Measurements from ENCODE around the gene HPGD.

Gene HPGD

DNA sequence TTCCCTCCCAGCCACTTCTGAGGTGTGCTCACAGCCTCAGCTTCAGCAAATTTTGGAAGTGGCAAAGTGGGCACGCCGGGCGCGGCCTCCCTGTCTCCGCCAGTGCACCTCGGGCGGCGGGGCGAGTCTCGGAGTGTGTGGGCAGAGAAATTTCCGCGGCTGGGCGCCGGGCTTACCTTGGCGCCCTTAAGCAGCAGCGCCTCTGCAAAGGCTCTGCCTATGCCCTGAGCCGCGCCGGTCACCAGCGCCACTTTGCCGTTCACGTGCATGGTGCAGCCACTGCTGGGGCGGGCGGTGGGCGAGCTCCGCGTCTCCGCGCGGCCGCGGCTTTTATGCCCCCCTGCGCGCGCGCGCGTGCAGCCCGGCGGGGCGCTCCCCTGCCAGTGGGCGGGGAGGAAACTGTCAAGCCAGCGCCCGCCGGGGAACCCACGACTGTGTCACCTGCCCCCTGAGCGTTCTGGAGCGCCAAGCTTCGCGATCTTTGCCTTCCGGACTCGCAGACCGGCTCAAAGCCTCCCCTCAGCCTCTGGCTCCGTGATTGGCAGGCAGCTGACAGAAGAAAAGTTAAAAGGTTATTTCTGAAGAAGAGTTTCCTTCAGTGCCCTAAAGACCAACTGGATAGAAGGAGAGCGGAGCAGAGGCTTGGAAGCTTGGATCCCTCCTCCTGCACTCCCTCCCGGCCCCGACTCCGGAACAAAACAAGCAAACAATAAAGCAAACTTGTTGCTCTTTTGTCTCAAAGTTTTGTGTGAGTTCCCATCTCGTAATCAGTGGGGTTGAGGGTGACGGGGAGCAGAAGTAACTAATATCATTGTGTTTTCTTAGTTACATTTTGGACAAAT is at the start of gene HPGD:
TSS of gene HPGD (minus strand) at position 306 of the 842 bp plus-strand sequence. CDS start at position 269, 37 bp downstream.
- no peak for FAIRE-seq

DNA sequence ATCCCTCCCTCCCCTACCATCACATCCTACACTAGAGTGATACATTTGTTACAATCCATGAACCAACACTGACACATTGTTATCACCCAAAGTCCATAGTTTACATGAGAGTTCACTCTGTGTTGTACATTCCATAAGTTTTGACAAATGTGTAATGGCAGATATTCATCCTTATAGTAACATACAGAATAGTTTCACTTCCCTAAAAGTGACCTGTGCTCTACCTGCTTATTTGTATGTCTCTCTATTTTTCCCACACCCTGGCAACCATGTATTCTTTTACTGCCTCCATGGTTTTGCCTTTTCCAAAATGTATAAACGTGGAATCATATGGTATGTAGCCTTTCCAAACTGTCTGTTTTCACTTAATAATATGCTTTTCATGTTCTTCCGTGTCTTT is 42.2 kb upstream of the HPGD start:
- no peak for FAIRE-seq

DNA sequence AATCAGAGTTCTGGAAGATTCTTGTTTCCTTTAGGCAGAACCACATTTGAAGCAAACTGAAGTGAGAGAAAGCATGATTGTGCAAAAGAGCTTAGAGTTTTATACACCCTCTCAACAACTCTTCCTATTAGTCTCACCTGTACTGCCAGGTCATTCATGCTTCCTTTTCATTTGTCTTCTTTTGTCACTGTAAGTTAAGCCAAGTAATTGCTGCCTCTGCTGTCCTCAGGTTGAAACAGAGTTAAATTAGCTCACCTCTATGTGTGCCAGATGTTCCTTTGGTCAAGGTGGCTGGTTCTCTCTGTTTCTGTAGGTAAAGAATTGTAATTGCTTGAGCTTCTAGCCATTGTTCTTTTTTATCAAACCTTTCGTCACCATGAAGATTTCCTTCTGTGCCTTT is 41.1 kb upstream of the HPGD start:
- FAIRE-seq, result no peak

DNA sequence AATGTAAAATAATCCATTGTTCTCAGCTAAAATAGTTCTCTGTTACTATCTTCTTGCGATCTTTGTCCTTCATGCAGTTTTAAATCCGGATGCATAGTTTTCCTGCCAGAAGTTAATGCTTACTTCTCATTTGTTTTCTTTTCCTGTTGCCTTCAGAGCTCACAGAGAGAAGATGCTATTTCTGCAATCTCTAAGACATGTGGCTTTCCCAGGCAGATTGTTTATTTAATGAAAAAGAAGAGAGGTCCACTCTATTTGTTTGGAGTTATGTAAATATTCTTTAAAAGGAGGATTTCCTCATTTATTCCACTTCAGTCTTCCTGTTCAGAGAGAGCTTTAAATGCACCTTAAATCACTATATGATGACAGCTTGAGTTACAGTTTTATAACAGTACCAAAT is 39.3 kb upstream of the HPGD start:
- FAIRE-seq, result no peak

DNA sequence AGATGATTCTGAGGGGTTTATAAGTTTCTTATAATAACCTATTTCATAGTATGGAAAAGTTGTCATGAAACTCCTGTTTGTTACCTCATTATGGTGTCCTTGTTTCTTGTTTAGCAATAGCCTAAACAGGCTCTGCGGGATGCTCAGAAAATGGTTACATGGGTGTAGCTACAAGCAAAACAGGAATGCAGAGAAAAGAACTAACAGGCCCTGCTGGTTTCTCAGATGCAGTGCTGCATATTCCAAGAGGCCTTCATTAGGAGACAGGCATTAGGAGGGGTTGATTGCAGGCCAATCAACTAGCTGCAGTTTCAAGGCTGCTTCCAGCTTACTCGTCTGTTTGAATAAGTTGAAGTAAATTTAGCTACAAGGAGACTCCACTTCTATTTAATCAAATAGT is 37.6 kb upstream of the HPGD start:
- no peak for FAIRE-seq

DNA sequence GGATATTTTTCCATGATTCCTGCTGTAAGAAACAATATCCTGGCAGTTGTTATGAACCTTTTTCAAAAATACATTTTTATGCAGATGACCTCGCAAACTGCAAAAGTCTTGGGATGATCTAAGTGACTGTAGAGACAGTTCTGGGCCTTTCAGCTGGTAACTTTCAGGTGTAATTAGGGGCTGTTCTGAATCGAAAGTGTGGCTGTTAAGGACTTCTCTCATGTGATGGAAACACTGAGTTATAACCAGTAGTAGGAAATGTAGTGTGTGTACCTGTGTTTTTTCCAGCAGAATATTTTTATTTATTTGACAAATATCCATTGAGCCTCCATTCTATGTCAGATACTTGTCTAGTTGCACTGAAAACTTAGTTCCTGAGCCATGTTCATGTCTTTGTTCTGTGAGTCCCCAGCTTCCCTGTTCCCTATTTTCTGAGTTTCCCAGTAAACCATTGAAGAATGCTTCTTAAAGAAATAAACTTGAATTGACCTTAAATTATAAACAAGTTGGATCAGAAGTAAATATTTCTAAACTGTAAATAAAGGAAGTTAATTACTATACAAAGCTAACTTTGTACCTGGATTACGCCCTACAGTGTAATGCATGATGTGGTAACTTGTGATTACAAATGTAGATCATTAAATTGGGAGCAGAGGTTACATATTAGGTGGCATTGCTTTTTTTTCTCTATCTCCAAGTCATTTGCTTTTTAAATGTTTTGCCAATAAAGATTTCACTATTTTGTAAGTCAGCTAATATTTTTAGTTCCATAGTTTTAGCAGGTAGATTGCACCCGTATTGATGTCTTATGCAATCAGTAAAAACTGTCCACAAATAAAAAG is 33.7 kb upstream of the HPGD start:
- no peak for FAIRE-seq

DNA sequence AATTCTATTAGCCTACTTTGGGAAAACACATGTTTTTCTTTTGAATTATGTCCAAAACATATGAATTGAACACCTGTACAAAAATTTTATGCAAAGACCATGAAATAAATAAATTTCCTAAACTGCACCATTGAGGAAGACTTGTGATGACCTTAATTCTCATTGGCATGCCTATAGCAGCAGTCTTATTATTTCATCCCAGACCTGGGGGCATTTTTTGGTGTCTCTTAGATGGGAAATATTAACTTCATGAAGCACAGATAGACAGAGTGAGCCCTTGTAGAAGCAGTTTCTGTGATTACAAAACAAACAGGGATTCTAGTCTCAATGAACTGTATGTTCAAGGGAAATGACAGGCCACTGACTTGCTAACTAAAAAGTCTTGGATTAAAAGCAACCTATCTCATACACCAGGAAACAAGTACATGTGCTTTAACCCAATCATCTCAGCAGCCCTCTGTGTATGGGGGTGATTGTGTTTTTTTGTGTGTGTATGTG is 32.0 kb upstream of the HPGD start:
- no peak for FAIRE-seq

DNA sequence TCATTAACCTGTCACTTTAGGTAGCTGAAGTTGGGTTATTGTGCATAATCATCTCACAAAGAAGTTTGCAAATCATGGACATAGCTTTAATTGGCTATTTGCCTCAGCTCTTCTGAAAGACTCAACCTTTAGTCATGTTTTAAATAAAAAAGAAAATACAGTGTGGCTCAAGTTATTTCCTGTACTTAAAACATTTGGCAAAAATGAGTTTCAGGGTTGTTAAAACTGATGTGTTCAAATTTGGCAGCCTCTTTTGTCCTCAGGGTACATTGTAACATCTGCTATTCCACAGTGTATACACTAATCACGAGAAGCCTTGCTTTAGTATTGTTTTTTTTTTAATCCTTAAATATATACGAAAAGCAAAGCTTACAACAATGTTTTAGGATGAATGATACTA is 31.5 kb upstream of the HPGD start:
- FAIRE-seq, result no peak

DNA sequence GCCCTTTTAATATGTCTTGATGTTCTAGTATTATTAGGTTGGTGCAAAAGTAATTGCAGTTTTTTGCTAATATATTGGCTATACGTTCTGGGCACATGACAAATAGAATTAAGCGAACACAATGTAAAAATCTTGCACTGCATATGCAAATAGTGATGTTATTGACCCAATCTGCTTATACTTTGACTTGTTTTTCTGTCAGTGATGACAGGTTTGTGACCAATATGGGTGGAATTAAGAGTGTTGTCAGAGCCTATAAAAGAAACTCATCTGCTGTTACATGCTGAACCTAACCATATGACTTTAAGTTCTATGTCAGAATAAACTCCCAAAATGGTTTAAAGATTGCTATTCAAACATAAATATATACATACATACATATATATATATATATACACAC is 30.7 kb upstream of the HPGD start:
- FAIRE-seq, result no peak

DNA sequence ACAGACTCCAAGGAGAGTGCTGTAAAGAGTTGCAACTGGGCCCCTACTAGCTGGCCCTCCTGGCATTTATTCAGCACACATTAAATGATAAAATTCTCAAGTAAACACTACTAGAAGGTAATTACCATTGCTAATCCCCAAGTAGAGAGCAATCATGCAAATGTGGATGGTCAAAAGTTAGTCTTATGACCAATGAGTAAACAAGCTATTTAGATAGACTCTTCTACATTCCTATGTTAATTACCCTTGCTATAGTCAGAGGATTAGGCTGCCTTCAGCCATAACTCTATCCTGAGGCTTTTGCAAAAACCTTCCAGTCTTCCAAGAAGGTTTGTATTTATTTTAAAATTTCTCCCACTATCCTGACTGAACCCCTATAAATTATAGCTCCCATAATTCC is 28.3 kb upstream of the HPGD start:
- FAIRE-seq, result no peak

DNA sequence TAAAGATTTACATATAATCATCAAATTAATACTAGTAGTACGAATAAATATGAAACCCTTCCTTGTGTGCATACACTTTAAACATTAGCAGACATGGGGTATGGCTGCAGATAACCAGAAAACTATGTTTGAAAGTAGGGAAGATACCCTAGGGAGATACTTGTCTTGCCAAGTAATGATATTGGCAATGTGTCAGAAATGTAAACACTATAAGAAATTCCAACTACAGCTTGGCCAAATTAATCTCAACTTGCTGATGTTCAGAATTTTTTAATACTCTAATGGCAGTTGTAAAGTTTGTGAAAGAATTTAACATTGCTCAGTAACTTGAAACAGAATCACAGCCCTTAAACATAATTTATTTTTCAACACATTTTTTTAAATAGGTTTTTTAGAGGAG is 27.4 kb upstream of the HPGD start:
- FAIRE-seq, result no peak

DNA sequence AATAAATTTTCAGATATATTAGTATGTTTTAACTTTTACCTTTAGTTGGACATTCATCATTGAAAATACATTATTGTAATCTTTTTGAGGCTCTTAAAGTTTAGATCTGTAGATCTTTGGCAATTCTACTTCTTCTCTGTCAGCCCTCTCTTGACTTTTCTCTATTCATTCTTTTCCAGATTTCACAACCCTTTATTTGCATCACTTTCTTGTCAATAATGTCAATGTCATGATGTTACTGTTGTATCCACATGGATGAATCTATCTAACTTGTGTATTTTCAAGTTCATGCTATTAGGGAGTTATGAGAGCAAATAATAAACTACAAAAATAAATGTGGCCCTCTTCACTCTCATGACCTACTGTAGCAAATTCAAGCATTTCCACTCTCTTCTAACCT is 23.0 kb upstream of the HPGD start:
- FAIRE-seq, result no peak

DNA sequence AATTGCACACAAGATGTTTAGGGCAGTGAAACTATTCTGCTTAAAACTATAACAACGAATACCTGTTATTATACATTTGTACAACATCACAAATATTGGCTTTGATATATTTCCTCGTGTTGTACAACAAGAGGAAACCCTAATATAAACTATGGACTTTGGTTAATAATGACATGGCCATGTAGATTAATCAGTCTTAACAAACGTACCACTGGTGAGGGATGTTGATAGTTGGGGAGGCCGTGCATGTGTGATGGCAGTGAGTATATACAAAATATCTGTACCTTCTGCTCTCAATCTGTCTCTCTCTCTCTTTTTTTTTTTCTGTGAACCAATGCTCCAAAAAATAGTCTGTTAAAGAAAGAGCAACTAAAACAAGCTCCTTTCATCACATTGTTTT is 22.2 kb upstream of the HPGD start:
- no peak for FAIRE-seq

DNA sequence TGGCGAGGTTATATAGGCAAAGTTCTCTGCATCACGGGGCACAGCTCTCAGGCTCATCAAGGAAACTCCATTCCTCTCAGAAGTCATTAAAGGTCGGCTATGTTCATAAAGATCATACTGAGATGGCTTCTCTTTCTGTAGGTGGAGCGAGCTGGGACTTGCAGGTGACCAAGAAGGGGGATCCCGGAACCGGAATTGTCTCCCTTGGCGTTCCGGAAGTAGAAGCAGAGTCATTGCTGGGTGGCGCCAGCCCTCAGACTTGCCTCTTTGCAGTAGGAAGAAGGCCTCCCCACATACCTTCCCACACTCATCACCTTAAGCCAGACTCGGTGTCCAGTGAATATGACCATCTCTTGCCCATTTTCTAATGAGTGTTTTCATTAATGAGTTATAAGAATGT is 17.9 kb upstream of the HPGD start:
- no peak for FAIRE-seq

DNA sequence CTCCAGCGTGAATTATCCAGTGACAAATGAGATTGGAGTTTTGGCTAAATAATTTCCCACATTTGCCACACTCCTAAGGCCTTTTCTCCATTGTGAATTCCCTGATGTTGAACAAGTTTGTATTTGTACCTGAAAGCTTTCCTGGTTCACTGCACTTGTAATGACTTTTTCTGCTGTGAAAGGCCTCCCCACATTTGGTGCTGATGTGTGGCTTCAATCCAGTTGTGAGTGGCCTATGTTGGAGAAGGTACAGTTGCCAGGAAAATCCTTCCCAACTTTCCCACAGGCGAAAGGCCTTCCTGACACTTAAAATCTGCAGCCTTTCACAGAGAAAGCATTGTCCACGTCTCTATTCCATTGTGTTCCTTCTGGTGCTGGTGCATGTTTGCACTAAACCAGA is 17.3 kb upstream of the HPGD start:
- no peak for FAIRE-seq

DNA sequence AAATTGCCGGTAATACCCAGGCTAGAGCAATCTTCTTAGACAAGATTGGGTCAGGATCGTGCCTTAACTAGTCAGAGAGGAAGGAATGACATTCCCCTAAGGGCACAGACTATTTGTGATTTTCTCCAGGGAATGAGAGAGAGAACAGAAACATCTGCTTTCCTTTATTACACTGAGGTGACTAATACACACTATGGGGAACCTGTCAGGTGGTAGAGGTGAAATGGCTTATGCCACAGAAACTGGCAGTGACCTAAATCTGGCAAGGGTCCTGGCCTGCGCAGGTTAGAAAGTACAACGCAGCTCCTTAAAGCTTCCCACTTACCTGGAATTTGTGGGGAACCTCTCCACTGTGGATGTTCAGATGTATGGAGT is 16.6 kb upstream of the HPGD start:
- FAIRE-seq, result no peak

DNA sequence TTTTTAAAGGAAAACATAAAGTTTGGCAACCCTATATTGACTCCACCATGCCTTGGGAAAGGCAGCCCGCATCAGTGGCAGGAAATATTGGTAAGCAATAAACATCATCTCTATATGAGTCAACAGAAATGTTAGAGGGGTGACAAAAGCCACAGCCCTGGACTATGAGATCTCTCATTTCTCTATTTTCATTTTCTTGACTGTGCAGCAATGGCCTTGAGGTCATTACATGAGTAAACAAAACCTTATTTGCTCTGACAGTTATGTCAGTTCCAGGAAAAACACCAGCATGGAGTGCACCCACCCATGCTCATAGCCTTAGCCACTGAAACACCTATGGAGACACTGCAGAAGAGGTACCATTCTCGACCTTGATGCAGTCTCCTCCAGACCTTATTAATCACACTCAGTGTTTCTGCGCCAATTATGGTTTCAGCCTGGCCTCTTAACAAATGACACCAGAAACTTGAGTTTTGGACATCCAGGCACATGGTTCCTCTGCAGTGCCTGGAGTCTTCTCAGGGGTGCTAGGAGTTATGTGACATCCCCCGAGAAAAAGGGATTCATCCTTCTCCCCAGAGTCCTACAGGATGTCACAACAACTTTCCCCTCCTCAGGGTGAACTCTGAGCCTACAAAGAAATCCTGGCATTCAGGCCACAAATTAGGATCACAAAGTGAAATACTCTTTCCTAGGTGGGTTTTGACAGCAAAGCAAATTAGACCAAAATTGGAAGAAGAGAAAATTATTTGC is 16.0 kb upstream of the HPGD start:
- FAIRE-seq, result no peak

DNA sequence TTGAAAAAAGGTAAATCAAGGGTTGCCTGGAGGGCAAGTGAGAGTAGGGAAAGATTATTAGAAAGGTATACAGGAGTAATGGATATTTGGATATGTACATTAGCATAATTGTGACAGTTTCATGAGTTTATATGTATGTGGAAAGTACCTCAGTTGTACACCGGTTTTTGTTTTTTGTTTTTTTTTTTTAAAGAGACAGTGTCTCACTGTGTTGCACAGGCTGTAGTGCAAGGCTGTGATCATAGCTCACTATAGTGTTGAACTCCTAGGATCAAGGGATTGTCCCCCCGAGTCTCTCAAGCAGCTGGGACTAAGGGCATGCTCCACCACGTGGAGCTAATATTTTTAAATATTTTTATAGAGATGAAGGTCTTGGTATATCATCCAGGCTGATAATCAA is 15.3 kb upstream of the HPGD start:
- no peak for FAIRE-seq

DNA sequence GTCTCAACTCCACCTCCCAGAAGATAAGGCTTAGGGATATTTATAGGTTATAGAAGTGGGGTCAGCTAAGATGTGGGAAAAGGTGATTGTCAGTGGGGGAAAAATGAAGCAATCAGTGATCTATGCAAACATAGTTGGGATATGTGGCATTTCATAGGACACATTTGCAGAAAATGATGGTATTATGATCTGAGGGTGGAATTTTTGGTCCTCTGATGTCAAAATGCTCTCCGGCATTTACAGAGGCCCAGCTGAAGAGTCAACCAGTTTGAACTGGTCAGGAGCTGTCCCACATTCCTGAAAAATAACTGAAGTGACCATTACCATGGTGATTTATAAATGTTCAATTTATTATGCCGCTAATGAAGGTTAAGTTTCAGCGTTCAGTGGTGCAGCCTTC is 12.2 kb upstream of the HPGD start:
- FAIRE-seq, result no peak

DNA sequence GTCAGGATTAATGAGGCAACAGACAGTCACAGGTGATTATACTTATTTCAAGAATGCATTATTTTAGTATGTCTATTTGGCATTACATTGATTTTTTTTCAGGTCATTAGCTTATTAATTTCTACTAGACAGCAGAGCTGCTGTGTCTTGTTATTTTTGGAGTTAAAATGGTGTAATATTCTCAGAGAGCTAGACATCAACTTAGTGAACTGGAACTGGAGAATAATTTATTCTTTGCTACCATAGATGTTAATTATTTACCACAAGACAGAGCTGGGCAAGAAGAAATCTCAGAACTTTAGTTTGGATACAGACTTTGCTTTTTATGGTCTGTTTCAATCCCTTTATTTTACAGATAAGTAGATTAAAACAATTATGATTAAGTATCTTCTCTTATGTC is 10.2 kb upstream of the HPGD start:
- FAIRE-seq, result no peak

DNA sequence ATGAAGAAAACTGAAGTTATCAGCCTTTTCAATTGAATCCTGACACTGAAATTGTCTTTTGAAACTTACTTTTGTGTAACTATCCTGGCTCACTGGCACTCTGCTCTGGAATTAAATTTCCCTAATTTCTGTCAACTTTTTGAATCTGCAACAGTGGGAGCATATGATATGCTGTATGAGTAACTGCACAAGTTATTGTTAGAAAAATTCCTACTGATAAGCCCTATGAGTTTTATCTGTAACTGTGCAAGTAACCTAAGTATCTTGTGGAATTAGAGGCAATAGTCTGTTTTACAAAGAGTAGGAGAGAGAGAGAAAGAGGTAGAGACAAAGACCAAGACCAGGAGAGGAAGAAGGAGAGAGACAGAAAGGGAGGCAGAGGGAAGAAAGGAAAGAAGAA is 9.2 kb upstream of the HPGD start:
- FAIRE-seq, result no peak

DNA sequence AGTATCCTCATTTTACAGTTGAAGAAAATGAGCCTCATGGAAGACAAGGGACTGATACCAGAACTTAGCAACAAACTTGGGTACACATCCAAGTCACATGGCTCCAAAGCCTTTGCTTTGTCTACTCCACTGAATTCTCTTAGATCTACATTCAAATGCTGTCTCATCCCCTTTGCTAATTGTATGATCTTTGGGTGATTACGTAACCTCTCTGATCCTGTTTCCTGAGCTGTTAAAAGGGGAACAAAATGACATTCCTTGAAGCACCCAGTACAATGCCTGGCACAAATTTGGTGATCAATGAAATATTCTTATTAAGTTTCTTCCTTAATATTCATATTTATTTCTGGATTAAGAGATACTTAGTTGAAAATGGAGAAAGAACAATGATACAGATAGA is 5.9 kb upstream of the HPGD start:
- FAIRE-seq, result no peak

DNA sequence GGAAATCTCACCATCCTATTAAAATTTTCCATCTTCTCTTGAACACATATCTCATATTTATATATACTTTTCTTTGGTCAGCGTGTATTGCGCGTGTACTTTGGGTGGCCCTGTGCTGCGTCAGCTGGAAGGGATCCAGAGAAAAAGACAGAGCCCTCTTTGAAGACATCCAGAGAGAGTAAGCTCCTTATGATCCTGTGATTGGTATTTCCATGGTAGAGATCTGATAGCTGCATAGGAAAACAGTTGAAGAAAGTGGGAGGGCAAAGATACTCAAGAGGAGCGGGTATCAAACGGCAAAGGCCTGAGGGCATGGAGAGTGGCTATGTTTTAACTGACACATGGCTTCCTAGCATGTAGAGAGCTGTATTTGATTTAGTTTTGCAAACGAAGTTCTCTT is 4.4 kb upstream of the HPGD start:
- no peak for FAIRE-seq
